Right lobe of liver (tissue), 6 donors: ENCODE measurements around the gene STXBP6. TPM values are rescaled to one million over a fixed set of nuclear protein-coding genes. Genes with fewer than 3 reads are reported as not detected.

Source experiments
- ATAC-seq, 4 donors: fragments of 200-7000 bp; cut with Tn5 transposase; one replicate each; pipeline ENCODE4 v1.9.1; 2020; ENCODE audit warnings: mild to moderate bottlenecking in 4 of 4, moderate library complexity in 4 of 4
- DNase-seq, 3 donors: peaks; one replicate each; pipeline ENCODE4 v3.0.0-alpha.2; 2020
- H3K27ac ChIP-seq, 3 donors: fragments of 200-600 bp; one replicate each; pipeline ENCODE4 v1.8.0; 2022
- H3K27me3 ChIP-seq, 2 donors: fragments of 200-600 bp; one replicate each; pipeline ENCODE4 v1.8.0; 2022
- H3K36me3 ChIP-seq, 4 donors: fragments of 200-600 bp; sonication (generic) in 1 of 4; one replicate each; pipeline versions ENCODE4 v1.5.1 to v1.8.0; 2017 to 2022; ENCODE audit warnings: control low read depth in 1 of 4
- H3K4me1 ChIP-seq, 4 donors: fragments of 200-600 bp; sonication (generic) in 1 of 4; one replicate each; pipeline versions ENCODE4 v1.5.1 to v1.8.0; 2017 to 2022; ENCODE audit warnings: control low read depth in 1 of 4
- H3K4me3 ChIP-seq, 3 donors: fragments of 200-600 bp; one replicate each; pipeline ENCODE4 v1.8.0; 2022
- H3K9me3 ChIP-seq, 4 donors: fragments of 200-600 bp; sonication (generic) in 1 of 4; one replicate each; pipeline versions ENCODE4 v1.5.1 to v1.8.0; 2017 to 2022; ENCODE audit warnings: control low read depth in 1 of 4
- CTCF ChIP-seq, 4 donors: fragments of 200-600 bp in 3 of 4; fragments of 450-650 bp in 1 of 4; IDR thresholded peaks; one replicate each; pipeline versions ENCODE4 v1.5.1 to v1.8.0; 2016 to 2022; ENCODE audit warnings: antibody characterized with exemption in 4 of 4, mild to moderate bottlenecking in 2 of 4
- POLR2A ChIP-seq: fragments of 450-650 bp; IDR thresholded peaks from one replicate; pipeline ENCODE4 v1.6.1; 2017; ENCODE audit warnings: antibody characterized with exemption, mild to moderate bottlenecking
- WGBS: methylation state at CpG from one replicate; pipeline ENCODE4 v1.1.6; 2018; ENCODE audit warnings: low coverage, low lambda C conversion rate; ENCODE audit not compliant: insufficient coverage; ENCODE audit errors: missing lambda C conversion rate; 5-methylcytosine and 5-hydroxymethylcytosine counted together
- intact Hi-C, 2 donors: fragments of 100-400 bp; cut with DNase I; formaldehyde crosslinking; loops; one replicate each; pipeline versions ENCODE4 v1.11.2 to v1.14.1; 2022
- total RNA-seq, 6 experiments: library from RNA; depleted of rRNA in 2 of 6; stranded (reverse); fragments of >200 nt in 2 of 6; fragmentation: NEBNext Ultra II Directional in 3 of 6; extraction: Animal tissue kit (Norgen Biotek cat#: 25700) in 3 of 6; gene quantifications; one replicate each; pipeline versions ENCODE4 v1.1.0 to v1.2.4, GENCODE V29; 2016 to 2023
- donor health status: DM: no; HTN: yes; CAD: no.
- donor health status: DM: no; HTN: no; CAD: no.
- donor health status: DM: no; HTN: no; CAD: no.
- donor health status: DM: no; HTN: yes; CAD: no.
- donor health status: DM: no; HTN: yes; CAD: no.

STXBP6 gene
- total RNA-seq, 6 experiments from 2014 or later, result 0.55 to 1.7 (median 1.1) TPM

GRCh38 chr14:24904533-24904932, 145.4 kb downstream of the STXBP6 start:
- H3K27me3 ChIP-seq, result no peaks in the 10 kb centered on the region
- TF ChIP-seq CTCF (IDR thresholded peaks at IDR 0.05) (no peak), POLR2A (no peak)
- H3K4me3 ChIP-seq, result no peak overlapping the region
- DNase-seq, result no peak
- H3K9me3 ChIP-seq, result no peaks in the 10 kb centered on the region
- no peaks in the 10 kb centered on the region for H3K36me3 ChIP-seq
- no peak overlapping the region for H3K27ac ChIP-seq
- intact Hi-C loops, result no loop called here
- H3K4me1 ChIP-seq, result no peaks in the 10 kb centered on the region
- 100% methylated on average over 2 of the region's 2 CpGs for WGBS
- ATAC-seq, result no peak

GRCh38 chr14:24903337-24903736, 146.6 kb downstream of the STXBP6 start:
- Histone ChIP-seq H3K27ac (no peak overlapping the region), H3K36me3 (no peaks in the 10 kb centered on the region), H3K27me3 (no peaks in the 10 kb centered on the region), H3K4me1 (no peaks in the 10 kb centered on the region), H3K4me3 (no peak overlapping the region), H3K9me3 (no peaks in the 10 kb centered on the region)
- intact Hi-C loops, result no loop called here
- DNase-seq (no peak), ATAC-seq (peak in 1 of 4 donors; percentile 32)
- TF ChIP-seq POLR2A, result no peak
- no peak for TF ChIP-seq CTCF (IDR thresholded peaks at IDR 0.05)

GRCh38 chr14:24900269-24901100, 149.5 kb downstream of the STXBP6 start:
- intact Hi-C loops, result no loop called here
- TF ChIP-seq CTCF (IDR thresholded peaks at IDR 0.05) (no peak), POLR2A (no peak)
- H3K4me1 ChIP-seq, result no peaks in the 10 kb centered on the region
- H3K4me3 ChIP-seq, result no peak overlapping the region
- H3K9me3 ChIP-seq, result no peaks in the 10 kb centered on the region
- H3K27me3 ChIP-seq, result no peaks in the 10 kb centered on the region
- H3K36me3 ChIP-seq, result no peaks in the 10 kb centered on the region
- DNase-seq (no peak), ATAC-seq (no peak)
- H3K27ac ChIP-seq, result no peak overlapping the region
- 68% methylated on average over 6 of the region's 6 CpGs for WGBS

GRCh38 chr14:24897793-24898192, 152.2 kb downstream of the STXBP6 start:
- TF ChIP-seq CTCF (IDR thresholded peaks at IDR 0.05) (no peak), POLR2A (no peak)

More at GRCh38 chr14:24897793-24898192, 152.2 kb downstream of the STXBP6 start:
- no peaks in the 10 kb centered on the region for H3K36me3 ChIP-seq
- H3K9me3 ChIP-seq, result no peaks in the 10 kb centered on the region
- WGBS, result 73% methylated on average over 3 of the region's 3 CpGs
- ATAC-seq (no peak), DNase-seq (no peak)
- no peaks in the 10 kb centered on the region for H3K4me1 ChIP-seq
- intact Hi-C loops, result no loop called here
- H3K4me3 ChIP-seq, result no peak overlapping the region
- H3K27me3 ChIP-seq, result no peaks in the 10 kb centered on the region
- H3K27ac ChIP-seq, result no peak overlapping the region
